HK-2 (cell line): ENCODE measurements around the gene MLLT1.

ENCODE experiments used
- DNase-seq: peaks from one replicate; pipeline ENCODE4 v3.0.0-alpha.2; 2018; ENCODE audit not compliant: unreplicated experiment

MLLT1 gene

DNA sequence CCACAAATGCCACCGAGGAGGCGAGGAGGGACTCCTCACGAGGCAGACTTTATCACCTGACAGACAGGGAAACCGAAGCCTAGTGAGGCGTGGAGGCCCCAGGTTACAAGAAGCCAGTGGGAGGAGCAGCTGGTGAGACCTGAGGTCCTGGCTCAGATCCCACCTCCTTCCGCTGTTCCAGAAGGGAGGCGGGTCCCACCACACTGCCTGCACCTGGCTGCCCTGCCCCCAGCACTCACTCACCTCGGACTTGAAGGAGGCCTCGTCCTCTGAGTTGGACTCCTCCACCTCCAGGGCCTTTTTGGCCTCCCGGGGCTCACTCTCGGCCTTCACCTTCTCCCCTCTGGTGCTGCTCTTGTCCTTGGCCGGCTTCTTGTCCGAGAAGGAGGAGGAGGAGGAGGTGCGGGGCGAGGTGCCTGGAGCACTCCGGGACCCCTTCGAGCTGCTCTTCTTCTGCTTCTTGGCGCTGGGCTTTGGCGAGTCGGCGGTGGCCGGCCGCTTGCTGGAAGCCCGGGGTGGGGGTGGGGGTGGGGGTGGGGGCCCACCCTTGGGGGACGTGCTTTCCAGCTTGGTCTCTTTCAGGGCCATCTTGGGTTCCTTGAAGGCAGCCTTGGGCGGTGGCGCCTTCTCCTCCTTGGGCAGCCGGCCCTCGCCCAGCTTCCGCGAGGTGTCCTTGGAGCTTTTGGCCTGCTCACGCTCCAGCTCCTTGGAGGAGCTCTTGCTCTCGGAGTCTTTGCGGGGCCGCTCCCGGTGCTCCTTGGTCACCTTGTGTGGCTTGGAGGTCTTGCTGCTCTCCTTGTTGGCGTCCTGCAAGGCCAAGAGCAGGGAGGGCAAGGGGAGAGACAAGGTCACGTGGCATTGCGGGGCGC lies 57.7 kb downstream of the MLLT1 start:
- DNase-seq, result no peak

DNA sequence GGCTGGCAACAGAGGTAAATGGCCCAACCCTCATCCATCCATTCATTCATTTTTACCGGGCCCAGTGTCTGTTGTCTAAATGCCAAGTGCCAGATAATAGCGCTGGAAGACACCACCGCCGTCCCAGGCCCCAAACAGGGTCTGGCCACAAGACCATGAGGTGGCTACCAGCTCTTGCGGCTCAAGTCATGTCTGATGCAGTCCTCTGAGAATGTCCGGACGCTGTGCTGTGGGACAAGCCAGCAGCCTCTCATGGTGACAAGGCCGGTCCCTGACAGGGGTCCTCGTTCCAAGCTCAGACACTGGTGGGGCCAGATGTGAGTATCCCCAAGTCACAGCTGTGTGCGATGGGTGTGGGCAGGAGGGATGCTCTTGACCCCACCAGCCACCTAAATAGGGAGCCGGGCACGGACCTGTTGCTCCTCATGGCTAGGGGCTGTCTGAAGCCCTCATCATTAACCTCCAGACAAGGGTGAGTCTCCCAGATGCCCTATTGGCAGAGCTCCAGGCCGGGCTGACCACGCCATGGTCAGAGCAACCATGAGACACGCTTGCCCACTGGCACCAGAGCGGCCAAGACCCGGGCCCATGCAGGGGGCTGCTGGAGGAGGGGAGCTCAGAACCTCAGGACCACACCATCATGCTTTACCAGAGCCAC lies 58.4 kb downstream of the MLLT1 start:
- DNase-seq, result no peak

DNA sequence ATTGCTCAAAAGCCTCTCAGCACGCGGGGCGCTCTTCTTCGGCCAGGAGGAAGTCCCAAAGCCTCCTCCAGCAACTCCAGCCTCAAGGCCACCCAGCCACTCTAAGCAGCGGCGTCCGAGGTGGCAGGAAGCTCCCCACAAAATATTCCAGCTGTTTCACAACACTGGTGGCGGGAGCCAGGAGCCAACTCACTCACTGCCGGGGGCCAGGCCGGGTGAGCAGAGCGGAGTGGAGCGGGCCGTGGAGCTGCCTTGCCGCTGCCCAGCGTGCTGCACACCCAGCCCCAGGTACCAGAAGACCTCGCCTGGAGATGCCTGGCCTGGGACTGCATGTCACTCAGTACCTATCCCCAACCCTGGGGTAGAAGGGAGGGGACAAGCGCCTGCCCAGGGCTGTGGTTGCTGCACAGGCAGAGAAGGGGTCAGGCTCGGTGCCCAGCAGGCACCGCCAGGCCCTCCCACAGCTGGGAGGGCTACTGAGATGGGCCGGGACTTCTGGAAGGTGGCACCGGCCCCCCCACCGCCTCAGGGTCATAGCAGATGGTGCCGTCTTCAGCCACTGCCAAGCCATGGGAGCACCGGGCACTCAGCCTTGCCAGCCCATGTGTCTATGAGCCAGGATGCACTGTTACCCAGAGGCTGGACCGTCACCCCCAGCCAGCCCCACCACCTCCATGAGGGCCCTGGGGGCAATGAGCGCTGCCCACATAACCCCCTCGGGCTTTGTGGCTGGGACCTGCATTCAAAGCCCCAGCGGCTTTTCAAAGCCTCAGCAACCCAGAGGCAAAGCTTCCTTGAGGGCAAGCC lies 59.2 kb downstream of the MLLT1 start:
- DNase-seq, result no peak

DNA sequence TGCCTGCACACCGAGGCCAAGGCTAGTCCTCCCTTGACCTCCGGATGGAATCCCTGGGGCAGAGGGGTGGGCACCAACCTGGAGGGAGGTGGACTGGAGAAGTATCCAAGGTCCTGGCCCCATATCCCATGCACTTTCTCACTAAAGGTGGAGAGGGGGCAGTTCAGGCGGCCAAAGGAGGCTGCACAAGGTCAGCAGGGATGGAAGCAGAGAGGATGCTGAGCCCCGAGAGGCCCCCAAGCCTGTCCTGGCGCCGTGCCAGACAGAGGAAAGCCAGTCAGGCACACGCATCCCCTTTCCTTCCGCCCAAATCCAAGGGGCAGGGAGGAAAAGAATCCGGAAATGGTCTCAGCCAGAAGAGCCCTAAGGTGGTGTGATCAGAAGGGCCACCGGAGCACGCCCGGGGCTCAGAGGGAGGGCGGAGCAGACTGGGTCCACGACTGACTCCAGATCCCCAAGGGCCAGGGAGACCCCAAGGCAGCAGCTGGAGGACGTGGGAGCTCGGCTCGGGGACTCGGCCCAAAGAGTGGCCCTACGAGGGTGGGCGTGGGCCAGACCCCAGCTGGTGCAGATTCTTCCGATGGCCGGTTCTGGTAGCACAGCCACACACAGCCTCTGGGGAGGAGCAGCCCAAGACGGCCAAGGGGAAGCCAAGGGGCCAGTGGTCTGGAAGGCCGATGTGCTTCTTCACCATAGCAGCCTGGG lies 60.0 kb downstream of the MLLT1 start:
- DNase-seq, result no peak

DNA sequence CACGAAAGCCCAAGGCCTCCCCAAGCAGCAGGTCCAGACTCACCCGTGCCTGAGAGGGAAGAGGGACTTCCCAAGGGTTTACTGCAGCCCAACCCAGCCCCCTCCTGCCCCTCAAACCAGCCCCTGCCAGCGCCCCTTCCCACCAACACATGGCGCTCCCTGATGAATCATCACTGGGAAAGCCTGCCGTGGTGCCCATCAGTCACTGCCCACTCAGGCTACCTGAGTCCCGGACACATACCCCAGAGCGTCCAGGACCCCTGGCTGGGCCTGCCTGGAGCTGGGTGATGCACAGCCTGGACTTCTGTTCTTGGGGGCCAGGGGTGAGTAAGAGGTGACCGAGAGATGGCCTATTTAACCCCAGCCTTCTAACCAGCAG lies 60.6 kb downstream of the MLLT1 start:
- DNase-seq, result no peak

DNA sequence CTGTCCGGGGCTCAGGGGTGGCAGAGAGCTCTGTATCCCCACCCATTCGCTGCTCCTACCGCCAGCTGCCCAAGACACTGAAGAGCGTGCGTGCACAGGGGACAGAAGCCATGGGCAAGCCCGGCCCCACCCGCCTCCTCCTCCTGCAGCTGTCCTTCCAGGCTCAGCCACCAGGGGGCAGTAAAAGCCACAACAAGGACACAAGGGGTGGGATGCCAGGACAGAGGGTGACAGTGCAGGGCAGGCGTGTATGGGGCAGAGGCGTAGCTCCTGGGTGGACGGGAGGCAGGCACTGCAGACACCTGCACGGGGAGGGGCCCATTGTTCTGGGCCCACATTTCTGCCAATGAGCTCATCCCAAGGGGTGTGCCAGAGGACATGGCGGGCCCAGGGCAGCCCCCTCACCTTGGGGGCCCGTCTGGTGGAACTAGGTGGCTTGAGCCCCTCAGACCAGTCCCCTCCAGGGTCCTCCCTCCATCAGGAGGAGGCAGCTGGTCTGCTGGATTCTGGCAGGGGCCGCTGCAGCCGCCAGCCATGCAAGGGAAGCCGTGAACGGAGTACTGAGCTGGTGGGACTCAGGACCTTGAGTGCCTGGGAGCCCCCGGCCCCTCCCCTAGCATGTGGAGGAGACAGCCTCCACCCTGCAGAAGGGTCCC lies 61.2 kb downstream of the MLLT1 start:
- peak; percentile 82 for DNase-seq

DNA sequence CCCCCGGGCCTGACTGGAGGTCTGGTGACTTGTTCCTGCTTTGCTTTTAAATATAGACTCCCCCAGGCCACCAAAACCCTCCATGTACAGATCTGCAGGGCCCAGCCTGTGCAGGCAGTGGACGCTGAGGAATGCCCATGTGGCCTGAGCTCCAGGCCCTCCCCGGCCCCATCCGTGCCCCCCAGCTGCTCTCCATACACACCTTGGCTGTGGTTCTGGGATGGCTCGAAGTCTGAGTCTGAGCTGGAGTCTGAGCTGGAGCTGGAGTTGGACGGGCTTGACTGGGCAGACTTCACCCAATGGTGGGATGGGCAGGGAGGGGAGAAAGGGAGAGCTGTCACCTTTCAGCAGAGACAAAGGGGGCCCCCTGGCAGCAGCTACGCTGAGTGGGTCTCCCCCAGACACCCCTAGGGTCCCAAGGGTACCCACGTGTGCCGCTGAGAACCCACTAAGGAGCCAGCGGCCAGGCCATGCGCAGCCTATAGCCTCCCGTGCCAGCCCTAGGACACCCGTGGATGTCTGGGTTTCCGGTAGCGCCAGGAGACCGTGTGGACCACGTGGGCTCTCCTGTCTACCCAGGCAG lies 61.9 kb downstream of the MLLT1 start:
- no peak for DNase-seq

GRCh38 chr19:6216996-6217751 lies 62.6 kb downstream of the MLLT1 start:
- DNase-seq, result no peak

DNA sequence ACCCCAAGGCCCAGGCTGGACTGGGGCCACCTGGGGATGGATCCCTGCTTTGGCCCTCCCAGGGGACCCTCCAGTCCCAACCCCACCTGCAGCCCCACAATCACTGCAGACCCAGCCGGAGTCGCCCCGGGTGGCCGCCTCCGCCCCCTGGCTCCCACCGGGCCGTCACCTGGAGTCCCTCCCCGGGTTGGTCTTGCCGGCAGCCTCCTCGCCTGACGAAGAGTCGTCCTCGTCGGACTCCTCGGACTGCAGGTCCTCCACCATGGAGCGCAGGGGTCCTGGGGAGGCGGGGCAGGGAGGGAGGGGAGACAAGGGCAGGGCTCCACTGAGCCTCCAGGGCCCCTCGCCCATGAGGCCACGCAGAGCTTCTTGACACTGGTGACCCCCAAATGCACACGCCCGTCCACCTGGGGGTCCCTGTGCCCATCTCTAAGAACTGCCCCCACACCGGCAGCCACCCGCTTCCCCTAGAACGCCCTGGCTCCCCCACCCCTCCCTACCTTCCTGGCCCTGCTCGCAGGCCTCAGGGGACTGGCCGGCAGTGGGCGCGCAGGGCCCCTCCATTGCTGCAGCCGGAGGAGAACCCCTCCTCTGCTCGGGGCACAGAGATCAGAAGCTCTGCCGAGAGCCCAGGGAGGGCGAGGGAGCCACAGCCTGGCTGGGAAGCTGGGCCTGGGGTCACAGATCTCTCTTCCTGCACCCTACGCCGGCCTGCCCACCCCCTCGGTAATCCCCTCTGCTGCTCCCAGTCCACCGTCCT lies 63.4 kb downstream of the MLLT1 start:
- DNase-seq, result no peak

GRCh38 chr19:6215701-6216235 lies 64.0 kb downstream of the MLLT1 start:
- no peak for DNase-seq

DNA sequence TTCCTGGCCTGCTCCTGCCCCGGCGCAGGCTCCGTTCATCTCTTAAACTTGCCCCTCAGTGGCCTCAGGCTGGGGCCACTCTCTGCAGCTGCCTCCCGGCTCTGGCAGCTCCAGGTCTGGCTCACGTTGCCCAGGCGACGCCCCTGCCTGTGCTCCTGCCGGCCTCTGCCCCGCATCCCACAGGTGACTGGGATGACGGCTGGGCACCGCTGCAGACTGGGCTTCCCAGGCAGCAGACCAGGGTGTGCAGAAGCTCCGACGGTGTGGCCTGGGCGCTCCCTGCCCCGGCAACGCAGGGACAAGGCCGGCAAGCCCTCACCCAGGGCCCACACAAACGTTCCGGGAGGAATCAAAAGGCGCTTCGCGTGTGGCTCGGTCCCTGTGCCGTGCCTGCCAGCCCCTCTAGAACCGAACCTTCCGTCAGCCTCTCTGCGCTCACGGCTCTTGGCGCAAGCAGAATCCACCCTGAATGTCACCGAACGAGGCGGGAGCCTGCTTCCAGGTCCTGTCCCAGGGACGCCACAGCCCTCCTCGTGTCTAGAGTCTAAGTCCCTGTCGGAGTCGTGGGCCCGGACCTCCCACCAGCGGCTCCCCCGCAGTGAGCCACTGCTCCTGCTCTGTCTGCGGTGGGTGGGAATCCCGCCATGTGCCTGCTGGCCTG lies 64.8 kb downstream of the MLLT1 start:
- DNase-seq, result no peak

GRCh38 chr19:6213696-6214641 lies 65.8 kb downstream of the MLLT1 start:
- DNase-seq, result no peak

DNA sequence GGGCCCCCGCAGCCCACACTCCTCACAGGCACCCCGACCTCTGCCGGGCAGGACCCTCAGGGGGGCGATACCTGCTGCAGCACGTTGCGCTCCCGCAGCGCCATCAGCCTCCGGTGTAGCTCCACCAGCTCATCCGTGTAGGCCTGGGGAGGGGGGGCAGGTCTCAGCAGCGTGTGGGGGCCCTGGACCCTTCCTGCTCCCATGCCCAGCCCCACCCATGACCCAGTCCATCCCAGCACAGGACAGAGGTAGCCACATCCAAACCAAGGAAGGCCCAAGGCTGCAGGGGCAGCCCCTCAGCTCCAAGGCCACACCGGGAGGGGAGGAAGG lies 66.5 kb downstream of the MLLT1 start:
- no peak for DNase-seq

GRCh38 chr19:6212403-6213265 lies 67.1 kb downstream of the MLLT1 start:
- no peak for DNase-seq

DNA sequence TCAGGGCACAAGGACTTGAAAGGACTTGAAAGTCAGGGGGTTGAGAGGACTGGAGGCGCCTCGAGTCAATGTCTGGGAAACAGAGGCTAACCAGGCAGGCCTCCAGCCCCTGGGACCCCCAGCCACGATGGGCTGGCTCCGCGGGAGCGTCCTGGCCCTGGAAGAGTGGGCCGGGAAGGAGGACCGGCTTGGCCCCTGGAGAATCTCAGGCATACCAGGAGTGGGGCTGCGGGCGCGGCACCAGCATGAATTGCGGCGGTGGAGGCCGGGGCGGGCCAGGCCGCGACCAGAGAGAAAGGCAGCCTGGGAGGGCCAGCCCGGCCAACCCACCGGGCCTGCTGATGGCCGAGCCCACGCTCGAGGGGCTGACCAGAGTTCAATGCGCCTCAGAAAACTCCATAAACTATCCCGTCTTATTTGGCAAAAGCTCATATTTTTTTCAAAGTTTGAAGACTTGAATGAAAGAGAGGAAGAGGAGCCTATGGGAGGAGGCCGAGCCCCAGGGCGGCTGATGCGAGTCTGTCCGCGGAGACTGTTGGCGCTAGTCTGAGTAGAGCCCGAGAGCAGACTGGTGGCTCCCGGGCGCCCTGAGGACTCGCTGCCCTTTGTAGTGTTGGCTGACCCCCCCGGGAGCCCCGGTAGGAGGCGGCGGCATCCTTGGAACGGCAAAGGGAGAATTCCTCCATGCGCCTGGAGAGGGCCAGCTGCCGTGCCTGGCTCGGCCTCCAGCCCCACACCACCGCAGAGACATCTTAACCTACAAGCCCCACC lies 68.0 kb downstream of the MLLT1 start:
- no peak for DNase-seq
